ENCODE results near the gene EHD3. TPM values are rescaled to one million over a fixed set of nuclear protein-coding genes. Genes with fewer than 3 reads are reported as not detected.

Gene EHD3
- total RNA-seq, 5 donors from 2014 or later (not counting 1 experiment from before 2014, with no cell fraction given), result 2.9 to 4.2 (median 4.0) TPM

DNA sequence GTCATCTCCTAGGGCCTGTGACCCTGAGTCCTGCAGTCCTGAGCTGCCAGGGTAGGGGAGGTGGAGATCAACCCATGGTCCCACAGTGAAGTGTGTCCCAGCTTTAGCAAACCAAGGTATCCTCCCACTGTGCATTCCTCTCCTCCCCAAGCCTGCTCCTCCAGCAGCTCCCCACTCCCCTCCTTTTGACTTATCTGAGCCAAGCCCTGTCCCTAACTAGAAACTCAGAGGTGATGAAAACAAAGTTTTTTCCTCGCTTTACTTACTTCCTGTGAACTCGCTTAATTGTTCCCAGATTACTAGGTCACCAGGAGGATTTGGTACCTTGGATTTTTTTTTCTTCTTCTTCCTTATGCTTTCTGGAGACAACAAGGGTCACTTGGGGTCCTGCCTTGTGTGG lies 80.8 kb downstream of the EHD3 start:
- no peaks in the 10 kb centered on the region for H3K9me3 ChIP-seq
- Mint-ChIP-seq H3K4me3 (no peak overlapping the region), H3K4me1 (peaks cover 36 to 38% (median 37%) of the 10 kb centered on the region in 3 donors), H3K27me3 (peaks cover 0 to 17% of the 10 kb centered on the region in 2 donors), H3K9me3 (peaks cover 0 to 3% (median 1%) of the 10 kb centered on the region in 3 donors), H3K27ac (peak overlapping the region in 1 of 2 donors; percentile 4), H3K36me3 (no peaks in the 10 kb centered on the region)
- H3K36me3 ChIP-seq (ENCODE audit: control insufficient read depth in 2 of 2, extremely low read depth in 1 of 2, insufficient read depth in 1 of 2, low read length in 1 of 2), result no peaks in the 10 kb centered on the region
- peaks cover 0 to 11% of the 10 kb centered on the region in 2 experiments for H3K27me3 ChIP-seq (replicated peaks in 1 of 2; ENCODE audit: control insufficient read depth in 2 of 2, extremely low read depth in 1 of 2, insufficient read depth in 2 of 2, low read length in 1 of 2)
- no peak for DNase-seq
- WGBS (ENCODE audit: insufficient coverage), result no CpG with 5 or more reads among the region's 2 CpGs
- no peak overlapping the region for H3K4me3 ChIP-seq (ENCODE audit: control insufficient read depth in 1 of 2, extremely low read depth in 1 of 2, low read length in 1 of 2)
- CTCF ChIA-PET, result no interaction called here
- POLR2A ChIA-PET, result no interaction called here
- ATAC-seq (replicated peaks in 1 of 4), result no peak
- H3K27ac ChIP-seq (ENCODE audit: low read length), result no peak overlapping the region
- peaks cover 28 to 33% of the 10 kb centered on the region in 2 experiments for H3K4me1 ChIP-seq (ENCODE audit: control insufficient read depth in 1 of 2, extremely low read depth in 1 of 2, insufficient read depth in 2 of 2, low read length in 2 of 2)

DNA sequence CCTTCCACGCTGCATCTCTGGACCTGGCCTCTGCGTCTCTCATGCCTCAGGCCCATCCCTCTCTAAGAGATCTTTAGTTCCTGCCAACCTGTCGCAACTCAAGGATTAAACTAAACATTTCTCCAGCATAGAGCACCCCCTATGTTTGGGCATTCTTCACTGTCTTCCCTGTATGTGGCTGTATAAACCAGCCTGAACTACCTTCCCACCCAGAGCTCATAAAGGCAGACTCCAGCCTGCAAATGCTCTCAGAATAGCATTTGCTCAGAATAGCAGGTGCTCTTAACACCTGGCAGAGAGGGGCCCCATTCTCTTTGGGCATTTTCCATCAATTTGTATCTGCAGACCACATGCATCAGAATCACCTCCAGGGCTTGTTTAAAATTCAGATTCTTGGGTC lies 83.4 kb downstream of the EHD3 start:
- Mint-ChIP-seq H3K4me3 (peak overlapping the region in 1 of 3 donors; percentile 68), H3K27me3 (no peaks in the 10 kb centered on the region), H3K36me3 (no peaks in the 10 kb centered on the region), H3K4me1 (peaks cover 45 to 53% (median 49%) of the 10 kb centered on the region in 3 donors), H3K27ac (peak overlapping the region; percentile 80 to 94), H3K9me3 (no peaks in the 10 kb centered on the region)
- ChIA-PET POLR2A (no interaction called here), CTCF (interaction anchor here in 1 of 2 donors (1.1 kb wide), 1 partner anchor 16 kb away, joined by 7 read pairs; no protein-coding TSS in a partner anchor)
- H3K4me1 ChIP-seq (ENCODE audit: control insufficient read depth in 1 of 2, extremely low read depth in 1 of 2, insufficient read depth in 2 of 2, low read length in 2 of 2), result peaks cover 32 to 39% of the 10 kb centered on the region in 2 experiments
- H3K27me3 ChIP-seq (replicated peaks in 1 of 2; ENCODE audit: control insufficient read depth in 2 of 2, extremely low read depth in 1 of 2, insufficient read depth in 2 of 2, low read length in 1 of 2), result no peaks in the 10 kb centered on the region
- no peak for ATAC-seq (replicated peaks in 1 of 4)
- H3K36me3 ChIP-seq (ENCODE audit: control insufficient read depth in 2 of 2, extremely low read depth in 1 of 2, insufficient read depth in 1 of 2, low read length in 1 of 2), result no peaks in the 10 kb centered on the region
- H3K27ac ChIP-seq (ENCODE audit: low read length), result peak overlapping the region; percentile 49
- H3K4me3 ChIP-seq (ENCODE audit: control insufficient read depth in 1 of 2, extremely low read depth in 1 of 2, low read length in 1 of 2), result no peak overlapping the region
- WGBS (ENCODE audit: insufficient coverage), result 67% methylated on average over 3 of the region's 3 CpGs
- no peak for DNase-seq
- H3K9me3 ChIP-seq, result no peaks in the 10 kb centered on the region

DNA sequence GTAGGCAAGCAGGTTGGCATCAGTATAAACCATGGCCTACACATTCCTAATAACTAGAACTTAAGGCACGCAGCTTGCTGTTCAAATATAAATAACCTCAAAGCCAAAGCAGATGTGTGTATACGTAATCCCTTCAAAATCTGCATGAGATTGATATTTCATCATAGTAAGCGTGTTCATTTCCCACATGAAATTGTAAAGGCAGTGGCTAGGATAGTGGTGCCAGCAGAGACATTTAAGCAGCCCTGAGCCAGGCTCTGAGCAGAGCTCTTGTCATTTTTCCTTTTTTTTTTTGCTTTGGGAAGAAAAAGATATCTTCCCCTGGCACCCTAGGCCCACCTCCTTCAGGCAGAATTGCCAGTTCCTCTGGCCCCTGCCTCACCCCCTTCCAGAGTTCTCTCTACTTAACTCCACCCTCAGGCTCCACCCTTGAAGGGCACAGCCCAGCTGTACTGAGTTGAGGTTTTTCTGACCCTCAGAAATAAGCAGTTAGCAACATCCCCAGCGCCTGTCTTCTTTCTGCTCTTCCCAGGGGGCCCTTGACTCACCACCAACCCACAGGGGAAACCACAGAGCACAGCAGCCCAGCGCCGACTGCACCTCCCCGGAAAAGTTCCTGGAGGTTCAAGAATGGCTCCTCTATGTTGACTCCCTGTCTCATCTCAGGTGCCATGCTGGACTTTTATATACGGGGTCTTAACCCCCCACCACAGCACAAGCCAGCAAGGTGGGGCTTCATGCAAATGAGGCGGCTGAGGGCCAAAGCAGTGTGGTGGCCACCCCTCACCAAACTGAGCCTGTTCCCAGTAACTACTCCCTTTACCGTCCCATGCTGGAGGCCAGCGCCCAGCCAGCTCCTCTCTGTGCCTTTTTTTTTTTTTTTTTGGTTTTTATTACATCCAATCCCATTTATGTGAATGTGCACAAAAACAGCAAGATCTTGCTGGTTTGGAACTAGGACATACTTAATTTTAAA lies 84.7 kb downstream of the EHD3 start:
- ChIA-PET POLR2A (interaction anchor here (0.5 to 0.6 kb wide), 3 partner anchors 9 to 1239 kb away, joined by 3 to 4 read pairs (median 4); no protein-coding TSS in a partner anchor), CTCF (interaction anchor here (0.6 to 1.3 kb wide), 7 partner anchors 12 to 1153 kb away, joined by 3 to 5 read pairs (median 4); no protein-coding TSS in a partner anchor)
- DNase-seq (peak in 8 of 35 experiments; percentile 5 to 36 (median 18)), ATAC-seq (replicated peaks in 1 of 4) (peak in 3 of 4 experiments; percentile 60 to 74 (median 64))
- peaks cover 32 to 44% of the 10 kb centered on the region in 2 experiments for H3K4me1 ChIP-seq (ENCODE audit: control insufficient read depth in 1 of 2, extremely low read depth in 1 of 2, insufficient read depth in 2 of 2, low read length in 2 of 2)
- H3K4me3 Mint-ChIP-seq, result peak overlapping the region; percentile 10 to 68 (median 31)
- H3K4me3 ChIP-seq (ENCODE audit: control insufficient read depth in 1 of 2, extremely low read depth in 1 of 2, low read length in 1 of 2), result peak overlapping the region in 1 of 2 donors; percentile 46
- no peaks in the 10 kb centered on the region for H3K36me3 Mint-ChIP-seq
- whole genome bisulfite sequencing (ENCODE audit: insufficient coverage), result 19% methylated on average over 6 of the region's 11 CpGs
- H3K4me1 Mint-ChIP-seq, result peaks cover 58 to 65% (median 61%) of the 10 kb centered on the region in 3 donors
- no peaks in the 10 kb centered on the region for H3K36me3 ChIP-seq (ENCODE audit: control insufficient read depth in 2 of 2, extremely low read depth in 1 of 2, insufficient read depth in 1 of 2, low read length in 1 of 2)
- no peaks in the 10 kb centered on the region for H3K27me3 Mint-ChIP-seq
- H3K27me3 ChIP-seq (replicated peaks in 1 of 2; ENCODE audit: control insufficient read depth in 2 of 2, extremely low read depth in 1 of 2, insufficient read depth in 2 of 2, low read length in 1 of 2), result no peaks in the 10 kb centered on the region
- no peaks in the 10 kb centered on the region for H3K9me3 Mint-ChIP-seq
- peak overlapping the region; percentile 49 for H3K27ac ChIP-seq (ENCODE audit: low read length)
- peak overlapping the region; percentile 91 to 94 for H3K27ac Mint-ChIP-seq
- no peaks in the 10 kb centered on the region for H3K9me3 ChIP-seq

Other genes with a start within 250 kb of the EHD3 start
- under 1 TPM in 2 of 5 donors, not detected in 3; 0.29 to 0.38 TPM for gene GALNT14, start 95.7 kb upstream of the EHD3 start, total RNA-seq
- gene CAPN14, start 16.6 kb upstream of the EHD3 start, total RNA-seq, result under 1 TPM; 0.15 to 0.76 (median 0.55) TPM
- gene XDH, start 180.6 kb downstream of the EHD3 start, total RNA-seq, result under 1 TPM in 2 of 5 donors, not detected in 3; 0.06 to 0.12 TPM

All from T-cell (primary cell).